Urinary bladder (tissue), 4 donors: Measurements from ENCODE around the gene GOPC. TPM values are rescaled to one million over a fixed set of nuclear protein-coding genes. Genes with fewer than 3 reads are reported as not detected.

Experiments used
- DNase-seq: peaks from one replicate; pipeline ENCODE4 v3.0.0-alpha.2; 2015; ENCODE audit errors: extremely low spot score
- H3K27ac ChIP-seq: one replicate; pipeline ENCODE4 v1.5.1; 2013; ENCODE audit warnings: low read depth, mild to moderate bottlenecking, moderate library complexity
- H3K36me3 ChIP-seq: one replicate; pipeline ENCODE4 v1.6.1; 2013; ENCODE audit warnings: mild to moderate bottlenecking, moderate library complexity; ENCODE audit not compliant: insufficient read depth
- H3K4me1 ChIP-seq: one replicate; pipeline ENCODE4 v1.6.1; 2013; ENCODE audit warnings: mild to moderate bottlenecking, moderate library complexity; ENCODE audit not compliant: insufficient read depth
- H3K4me3 ChIP-seq: one replicate; pipeline ENCODE4 v1.5.1; 2013; ENCODE audit warnings: low read depth, low read length
- WGBS: extraction: QIAGEN DNeasy Blood & Tissue Kit; methylation state at CpG from one replicate; pipeline ENCODE4 v1.1.7; 2013; 5-methylcytosine and 5-hydroxymethylcytosine counted together
- polyA plus RNA-seq: library from polyadenylated mRNA; stranded (reverse); fragments of 200-250 nt; gene quantifications from one replicate; pipeline ENCODE4 v1.2.3, GENCODE V29; 2013
- total RNA-seq: library from RNA; depleted of rRNA; stranded (reverse); fragments of >200 nt; gene quantifications from one replicate; pipeline ENCODE4 v1.2.3, GENCODE V29; 2014
- donor health status: healthy with polysubstance abuse.
- donor health status: healthy.

Gene GOPC
- total and polyA plus RNA-seq, 2 donors, result 20.0 to 71.5 TPM

DNA sequence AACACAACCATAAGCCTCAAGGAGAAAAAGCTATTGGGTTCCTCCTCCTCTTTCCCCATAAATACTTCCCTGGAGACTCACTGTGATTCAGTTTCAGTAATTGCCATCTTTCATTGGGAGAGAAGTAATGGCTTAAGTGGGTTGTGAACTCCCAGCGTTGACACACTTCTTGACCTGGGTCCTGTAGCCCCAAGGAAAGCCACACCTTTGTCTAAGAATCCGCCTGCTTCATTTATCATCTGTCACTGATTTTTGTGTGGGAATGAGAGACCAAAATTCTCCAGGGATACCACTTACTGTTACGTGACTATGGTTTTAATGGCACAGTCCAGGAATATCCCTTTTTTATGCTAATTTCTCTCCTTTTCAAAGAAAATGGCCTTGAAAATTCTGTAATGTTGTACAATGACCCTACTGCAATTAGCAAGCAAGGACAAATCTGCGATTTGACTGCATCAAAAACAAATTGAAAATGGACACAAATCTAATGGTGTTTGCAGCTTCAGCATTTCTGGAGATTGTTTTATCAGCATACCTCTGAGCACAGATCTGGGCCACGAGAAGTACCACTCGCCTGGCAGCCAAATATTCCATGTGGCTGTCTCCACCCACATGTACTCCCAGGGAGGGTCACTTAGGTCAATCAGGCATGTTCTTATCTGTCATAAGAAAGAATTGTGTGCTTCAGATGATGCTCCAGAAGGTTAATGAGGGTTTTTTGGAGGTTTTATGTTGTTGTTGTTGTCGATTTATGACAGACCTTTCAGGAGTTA is 90.1 kb downstream of the GOPC start:
- no peaks in the 10 kb centered on the region for H3K36me3 ChIP-seq
- whole genome bisulfite sequencing, result 91% methylated on average over 7 of the region's 7 CpGs

More for the DNA sequence above, 90.1 kb downstream of the GOPC start:
- no peak overlapping the region for H3K27ac ChIP-seq
- DNase-seq, result no peak
- H3K4me1 ChIP-seq, result no peaks in the 10 kb centered on the region
- H3K4me3 ChIP-seq, result no peak overlapping the region

Other genes starting within 250 kb of the GOPC start
- not detected for gene ROS1, start 176.6 kb downstream of the GOPC start, total RNA-seq
- gene ROS1, start 176.6 kb downstream of the GOPC start, polyA plus RNA-seq, result not detected
- gene DCBLD1, start 119.8 kb downstream of the GOPC start, total RNA-seq, result 20.9 TPM
- 4.5 TPM for gene DCBLD1, start 119.8 kb downstream of the GOPC start, polyA plus RNA-seq
- 35.4 TPM for gene NUS1, start 73.0 kb upstream of the GOPC start, total RNA-seq
- gene NUS1, start 73.0 kb upstream of the GOPC start, polyA plus RNA-seq, result 21.6 TPM